Measurements from ENCODE around the gene ZBTB49.
A peak's percentile ranks its signal among the peaks of the same experiment; 100 is the strongest.
"Not testable (repeated sequence)": the region's sequence is repeated elsewhere in the genome, so short reads cannot be mapped to it uniquely, and the experiment has no call there.

ZBTB49 gene

GRCh38 chr4:4326166-4326565 is 36.1 kb downstream of the ZBTB49 start:
- no peak for DNase-seq

- DNase-seq, result no peak
Measured at GRCh38 chr4:4327652-4328121, 37.6 kb downstream of the ZBTB49 start.

GRCh38 chr4:4328206-4328605 is 38.2 kb downstream of the ZBTB49 start:
- DNase-seq, result no peak

GRCh38 chr4:4328840-4329239 is 38.8 kb downstream of the ZBTB49 start:
- DNase-seq, result no peak

- DNase-seq, result no peak
Measured at GRCh38 chr4:4329496-4329895, 39.4 kb downstream of the ZBTB49 start.

- no peak for DNase-seq
Measured at GRCh38 chr4:4330794-4331193, 40.7 kb downstream of the ZBTB49 start.

GRCh38 chr4:4332529-4332928 is 42.5 kb downstream of the ZBTB49 start:
- no peak for DNase-seq

GRCh38 chr4:4333265-4333706 is 43.2 kb downstream of the ZBTB49 start:
- DNase-seq, result no peak

- peak; percentile 67 to 75 for DNase-seq
Measured at GRCh38 chr4:4334798-4335520, 44.9 kb downstream of the ZBTB49 start.

- DNase-seq, result no peak
Measured at GRCh38 chr4:4338210-4339001, 48.4 kb downstream of the ZBTB49 start.

GRCh38 chr4:4339504-4340085 is 49.5 kb downstream of the ZBTB49 start:
- DNase-seq, result no peak

- no peak for DNase-seq
Measured at GRCh38 chr4:4341861-4342650, 52.0 kb downstream of the ZBTB49 start.

- DNase-seq, result no peak
Measured at GRCh38 chr4:4343038-4343437, 53.0 kb downstream of the ZBTB49 start.

GRCh38 chr4:4344915-4345527 is 55.0 kb downstream of the ZBTB49 start:
- no peak for DNase-seq

GRCh38 chr4:4347585-4347984 is 57.5 kb downstream of the ZBTB49 start:
- DNase-seq, result no peak

GRCh38 chr4:4348585-4348984 is 58.5 kb downstream of the ZBTB49 start:
- DNase-seq, result not testable (repeated sequence)

GRCh38 chr4:4349867-4350266 is 59.8 kb downstream of the ZBTB49 start:
- DNase-seq, result no peak

- no peak for DNase-seq
Measured at GRCh38 chr4:4350909-4351308, 60.9 kb downstream of the ZBTB49 start.

GRCh38 chr4:4355302-4355701 is 65.3 kb downstream of the ZBTB49 start:
- DNase-seq, result no peak

- no peak for DNase-seq
Measured at GRCh38 chr4:4356106-4357041, 66.3 kb downstream of the ZBTB49 start.
